Hepatocyte (in vitro differentiated cells): ENCODE results near the gene BCL10.

Experiments used
- EZH2 ChIP-seq: fragments of 200-600 bp; sonication (generic); IDR thresholded peaks from 2 replicates; pipeline ENCODE4 v1.6.1; 2016; ENCODE audit warnings: antibody characterized with exemption, mild to moderate bottlenecking, borderline replicate concordance
- EZH2phosphoT487 ChIP-seq: fragments of 200-600 bp; sonication (generic); IDR thresholded peaks from one replicate; pipeline ENCODE4 v1.6.1; 2018; ENCODE audit warnings: antibody characterized with exemption, mild to moderate bottlenecking, low read depth, moderate library complexity; ENCODE audit not compliant: unreplicated experiment, severe bottlenecking
- TF ChIP-seq, protein P1 (sequence below): fragments of 200-600 bp; sonication (generic); IDR thresholded peaks from 2 replicates; pipeline ENCODE4 v1.5.1; 2016; ENCODE audit warnings: antibody characterized with exemption, mild to moderate bottlenecking; ENCODE audit not compliant: poor library complexity

DNA sequence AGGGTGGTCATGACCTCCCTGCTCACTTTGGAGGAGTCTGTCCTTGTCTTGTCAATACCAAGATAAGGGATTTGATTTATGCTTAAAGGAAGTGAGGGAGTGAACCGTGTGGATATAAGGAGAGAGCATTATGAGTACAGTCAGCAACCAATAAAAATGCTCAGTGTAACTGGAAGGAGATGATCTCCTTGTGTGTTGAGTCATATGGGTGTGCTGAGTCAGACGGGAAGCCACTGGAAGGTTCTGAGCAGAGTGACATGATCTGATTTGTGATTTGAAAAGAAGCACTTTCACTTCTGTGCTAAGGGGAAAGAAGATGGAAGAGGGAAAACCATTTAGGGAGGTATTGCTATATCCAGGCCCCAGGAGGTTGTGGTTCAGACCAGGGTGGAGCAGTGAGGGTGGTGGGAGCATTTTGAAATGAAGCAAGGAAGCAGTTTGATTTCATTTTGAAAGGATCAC lies 2.5 kb upstream of the BCL10 start:
- no peak for TF ChIP-seq EZH2
- TF ChIP-seq, protein P1, sequence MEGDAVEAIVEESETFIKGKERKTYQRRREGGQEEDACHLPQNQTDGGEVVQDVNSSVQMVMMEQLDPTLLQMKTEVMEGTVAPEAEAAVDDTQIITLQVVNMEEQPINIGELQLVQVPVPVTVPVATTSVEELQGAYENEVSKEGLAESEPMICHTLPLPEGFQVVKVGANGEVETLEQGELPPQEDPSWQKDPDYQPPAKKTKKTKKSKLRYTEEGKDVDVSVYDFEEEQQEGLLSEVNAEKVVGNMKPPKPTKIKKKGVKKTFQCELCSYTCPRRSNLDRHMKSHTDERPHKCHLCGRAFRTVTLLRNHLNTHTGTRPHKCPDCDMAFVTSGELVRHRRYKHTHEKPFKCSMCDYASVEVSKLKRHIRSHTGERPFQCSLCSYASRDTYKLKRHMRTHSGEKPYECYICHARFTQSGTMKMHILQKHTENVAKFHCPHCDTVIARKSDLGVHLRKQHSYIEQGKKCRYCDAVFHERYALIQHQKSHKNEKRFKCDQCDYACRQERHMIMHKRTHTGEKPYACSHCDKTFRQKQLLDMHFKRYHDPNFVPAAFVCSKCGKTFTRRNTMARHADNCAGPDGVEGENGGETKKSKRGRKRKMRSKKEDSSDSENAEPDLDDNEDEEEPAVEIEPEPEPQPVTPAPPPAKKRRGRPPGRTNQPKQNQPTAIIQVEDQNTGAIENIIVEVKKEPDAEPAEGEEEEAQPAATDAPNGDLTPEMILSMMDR = no peak
- no peak for TF ChIP-seq EZH2phosphoT487
